ENCODE data around the gene IGSF6. TPM values are rescaled to one million over a fixed set of nuclear protein-coding genes. Genes with fewer than 3 reads are reported as not detected.

Gene IGSF6
- total and polyA plus RNA-seq, 2 of the 8 experiments (the other 6 are each of a cell fraction or from before 2014, with no cell fraction given), result not detected

DNA sequence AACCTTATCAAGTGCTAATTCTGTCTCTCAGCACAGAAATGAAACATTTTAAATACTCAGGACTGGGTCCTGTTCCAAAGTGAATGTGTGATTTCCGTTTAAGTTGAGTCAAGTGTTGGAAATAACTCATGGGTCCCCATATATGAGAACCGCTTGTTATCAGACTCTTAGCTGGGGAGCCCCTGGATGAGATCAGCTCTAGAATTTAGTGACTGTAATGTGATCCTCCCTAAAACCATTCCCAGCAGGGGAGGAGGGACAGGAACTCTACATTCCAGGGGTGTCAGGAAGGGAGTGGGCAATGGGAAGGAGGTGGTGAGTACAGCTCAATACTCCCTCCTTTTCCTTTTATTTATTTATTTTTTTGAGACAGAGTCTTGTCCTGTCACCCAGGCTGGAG lies 48.9 kb upstream of the IGSF6 start:
- Histone ChIP-seq H3K23me2 (ENCODE audit: low read depth, low read length) (no peaks in the 10 kb centered on the region), H3K56ac (replicated peaks; ENCODE audit: insufficient read length, low read depth, low read length) (no peak overlapping the region), H2BK12ac (ENCODE audit: low read depth, low read length) (no peak overlapping the region), H3K79me2 (ENCODE audit: control insufficient read depth in 1 of 2, insufficient read depth in 2 of 2, low read length in 2 of 2) (no peaks in the 10 kb centered on the region), H3K4ac (replicated peaks; ENCODE audit: insufficient read length, low read depth, low read length) (no peak overlapping the region), H2BK20ac (ENCODE audit: low read length) (no peak overlapping the region), H3K36me3 (ENCODE audit: control insufficient read depth in 2 of 4, insufficient read depth in 4 of 4, low read length in 3 of 4) (no peaks in the 10 kb centered on the region), H3K18ac (ENCODE audit: extremely low read depth, low read length) (no peak overlapping the region), H3K23ac (ENCODE audit: insufficient read length) (no peak overlapping the region), H3K4me1 (replicated peaks in 1 of 4; ENCODE audit: control insufficient read depth in 3 of 4, insufficient read depth in 4 of 4, low read length in 3 of 4) (peaks cover 0 to 2% (median 1%) of the 10 kb centered on the region in 4 experiments; a peak in 2 of 7 replicates), H3K9ac (replicated peaks in 1 of 4; ENCODE audit: extremely low read depth in 1 of 4, low read depth in 3 of 4, low read length in 3 of 4) (no peak overlapping the region), H2AK5ac (ENCODE audit: low read depth, low read length) (no peak overlapping the region), H3K79me1 (ENCODE audit: low read depth, low read length) (no peaks in the 10 kb centered on the region), H4K5ac (ENCODE audit: insufficient read length, low read depth, low read length) (no peak overlapping the region), H3K27me3 (replicated peaks in 1 of 4; ENCODE audit: control insufficient read depth in 3 of 4, extremely low read depth in 1 of 4, insufficient read depth in 3 of 4, low read length in 3 of 4) (no peaks in the 10 kb centered on the region), H2BK5ac (ENCODE audit: low read depth, low read length) (no peak overlapping the region), H4K20me1 (replicated peaks in 1 of 2; ENCODE audit: control insufficient read depth in 1 of 2, insufficient read depth in 2 of 2, low read length in 2 of 2) (no peaks in the 10 kb centered on the region), H3K9me3 (ENCODE audit: insufficient read depth in 2 of 2, low read depth in 1 of 2, low read length in 1 of 2) (no peaks in the 10 kb centered on the region), H4K91ac (replicated peaks; ENCODE audit: insufficient read length, low read length) (no peak overlapping the region), H3K27ac (ENCODE audit: low read depth, low read length) (no peak overlapping the region), H4K8ac (ENCODE audit: extremely low read depth, insufficient read depth, low read length) (no peak overlapping the region), H3K14ac (ENCODE audit: insufficient read length) (no peak overlapping the region), H3K4me2 (ENCODE audit: insufficient read depth in 1 of 2, low read depth in 2 of 2, low read length in 2 of 2) (no peak overlapping the region), H2AFZ (ENCODE audit: low read length) (no peak overlapping the region), H2BK15ac (ENCODE audit: low read length) (no peak overlapping the region), H3K4me3 (ENCODE audit: extremely low read depth in 1 of 4, insufficient read depth in 2 of 4, low read depth in 3 of 4, low read length in 4 of 4) (no peak overlapping the region), H2BK120ac (replicated peaks; ENCODE audit: low read depth, low read length) (no peak overlapping the region)
- no peak for FAIRE-seq
- 48% methylated on average over 2 of the region's 2 CpGs; no CpG with 5 or more reads in 1 of the 2 experiments for WGBS, 2 experiments (ENCODE audit: extremely low coverage in 1 of 2, insufficient coverage in 1 of 2, insufficient read length in 1 of 2, insufficient replicate concordance in 2 of 2, low coverage in 1 of 2, low lambda C conversion rate in 2 of 2, missing lambda C conversion rate in 1 of 2)
- no peak for DNase-seq (ENCODE audit: low read depth in 1 of 2, low spot score in 2 of 2)
- ChIA-PET CTCF (ENCODE audit: partially characterized antibody) (interaction anchor here (0.7 to 9.9 kb wide), 7 partner anchors 9 to 1044 kb away, joined by 3 to 93 read pairs (median 3); no protein-coding TSS in a partner anchor), POLR2A (ENCODE audit: partially characterized antibody) (interaction anchor here (0.6 kb wide), 1 partner anchor 1739 kb away, joined by 3 read pairs; no protein-coding TSS in a partner anchor)
- no peak for TF ChIP-seq CBX5 (IDR thresholded peaks at IDR 0.05; ENCODE audit: low read depth, low read length)
- TF ChIP-seq SIX5 (IDR thresholded peaks at IDR 0.05; ENCODE audit: low read depth, low read length), result 0 out of 2 replicates have a peak, but pooled peaks have one; percentile 9
- TF ChIP-seq SP2 (IDR thresholded peaks at IDR 0.05; ENCODE audit: low read length), result no peak
- TF ChIP-seq TEAD4 (IDR thresholded peaks at IDR 0.05; ENCODE audit: low read depth, low read length), result peak; percentile 92
- no peak for TF ChIP-seq CTBP2 (IDR thresholded peaks at IDR 0.05; ENCODE audit: borderline replicate concordance, insufficient read depth, insufficient read length, low read length)
- no peak for TF ChIP-seq CHD1 (IDR thresholded peaks at IDR 0.05; ENCODE audit: low read depth, low read length)
- no peak for TF ChIP-seq KDM5A (IDR thresholded peaks at IDR 0.05; ENCODE audit: low read length)
- TF ChIP-seq KDM1A (IDR thresholded peaks at IDR 0.05; ENCODE audit: borderline replicate concordance, low read length), result no peak
- no peak for TF ChIP-seq CEBPB (IDR thresholded peaks at IDR 0.05; ENCODE audit: low read depth, low read length)
- TF ChIP-seq POLR2AphosphoS5 (IDR thresholded peaks at IDR 0.05; ENCODE audit: low read depth, low read length), result no peak
- no peak for TF ChIP-seq BACH1 (IDR thresholded peaks at IDR 0.05; ENCODE audit: low read length)
- no peak for TF ChIP-seq ATF3 (IDR thresholded peaks at IDR 0.05; ENCODE audit: insufficient read depth, low read depth, low read length)
